WTC11 (cell line): Measurements from ENCODE around the gene BZW2.

Experiments used
- CBFB ChIP-seq: sonication (generic); formaldehyde crosslinking; IDR thresholded peaks from 2 replicates; pipeline ENCODE4 v1.8.1; 2022; ENCODE audit warnings: mild to moderate bottlenecking, low read depth, missing genetic modification reagents
- CDX4 ChIP-seq: fragments of 250-450 bp; sonication (Bioruptor Pico); IDR thresholded peaks from 2 replicates; pipeline ENCODE4 v1.9.0; 2021; ENCODE audit warnings: moderate library complexity, mild to moderate bottlenecking, inconsistent platforms, borderline replicate concordance
- CTCF ChIP-seq: fragments of 200-600 bp; IDR thresholded peaks from 2 replicates; pipeline ENCODE4 v1.8.0; 2022; ENCODE audit warnings: antibody characterized with exemption
- E2F1 ChIP-seq: sonication (generic); formaldehyde crosslinking; IDR thresholded peaks from 2 replicates; pipeline ENCODE4 v1.8.0; 2022; ENCODE audit warnings: mild to moderate bottlenecking, missing genetic modification reagents
- EMX1 ChIP-seq: fragments of 250-450 bp; sonication (Bioruptor Pico); IDR thresholded peaks from 2 replicates; pipeline ENCODE4 v1.8.0; 2021; ENCODE audit warnings: mild to moderate bottlenecking
- MLX ChIP-seq: sonication (generic); formaldehyde crosslinking; IDR thresholded peaks from 2 replicates; pipeline ENCODE4 v1.8.1; 2023; ENCODE audit warnings: mild to moderate bottlenecking, missing genetic modification reagents, moderate library complexity
- TEAD4 ChIP-seq: sonication (generic); formaldehyde crosslinking; IDR thresholded peaks from 2 replicates; pipeline ENCODE4 v1.8.0; 2022; ENCODE audit warnings: mild to moderate bottlenecking, missing genetic modification reagents
- USF2 ChIP-seq: sonication (generic); formaldehyde crosslinking; IDR thresholded peaks from 2 replicates; pipeline ENCODE4 v1.8.1; 2023; ENCODE audit warnings: mild to moderate bottlenecking, missing genetic modification reagents, moderate library complexity
- ZBTB21 ChIP-seq: sonication (generic); formaldehyde crosslinking; IDR thresholded peaks from 2 replicates; pipeline ENCODE4 v1.8.1; 2023; ENCODE audit warnings: mild to moderate bottlenecking, missing genetic modification reagents, borderline replicate concordance
- ZNF512 ChIP-seq: sonication (generic); formaldehyde crosslinking; IDR thresholded peaks from 2 replicates; pipeline ENCODE4 v1.8.1; 2022; ENCODE audit warnings: missing genetic modification reagents, borderline replicate concordance

- no peak for TF ChIP-seq CTCF
- TF ChIP-seq E2F1 = no peak
- no peak for TF ChIP-seq TEAD4 (CRISPR knock-in tag)
- TF ChIP-seq CBFB (CRISPR knock-in tag) = no peak
- TF ChIP-seq CDX4 (CRISPR knock-in tag) = no peak
- no peak for TF ChIP-seq ZBTB21
- no peak for TF ChIP-seq EMX1 (CRISPR knock-in tag)
- no peak for TF ChIP-seq USF2 (CRISPR knock-in tag)
- no peak for TF ChIP-seq ZNF512 (CRISPR knock-in tag)
- no peak for TF ChIP-seq MLX
Measured at GRCh38 chr7:16747102-16747501, 101.1 kb downstream of the BZW2 start.
